ENCODE measurements around the gene ZNF831. TPM values are rescaled to one million over a fixed set of nuclear protein-coding genes. Genes with fewer than 3 reads are reported as not detected.

The ZNF831 gene
- total RNA-seq, 4 donors from 2014 or later = 0.15 to 1.2 (median 0.37) TPM

DNA sequence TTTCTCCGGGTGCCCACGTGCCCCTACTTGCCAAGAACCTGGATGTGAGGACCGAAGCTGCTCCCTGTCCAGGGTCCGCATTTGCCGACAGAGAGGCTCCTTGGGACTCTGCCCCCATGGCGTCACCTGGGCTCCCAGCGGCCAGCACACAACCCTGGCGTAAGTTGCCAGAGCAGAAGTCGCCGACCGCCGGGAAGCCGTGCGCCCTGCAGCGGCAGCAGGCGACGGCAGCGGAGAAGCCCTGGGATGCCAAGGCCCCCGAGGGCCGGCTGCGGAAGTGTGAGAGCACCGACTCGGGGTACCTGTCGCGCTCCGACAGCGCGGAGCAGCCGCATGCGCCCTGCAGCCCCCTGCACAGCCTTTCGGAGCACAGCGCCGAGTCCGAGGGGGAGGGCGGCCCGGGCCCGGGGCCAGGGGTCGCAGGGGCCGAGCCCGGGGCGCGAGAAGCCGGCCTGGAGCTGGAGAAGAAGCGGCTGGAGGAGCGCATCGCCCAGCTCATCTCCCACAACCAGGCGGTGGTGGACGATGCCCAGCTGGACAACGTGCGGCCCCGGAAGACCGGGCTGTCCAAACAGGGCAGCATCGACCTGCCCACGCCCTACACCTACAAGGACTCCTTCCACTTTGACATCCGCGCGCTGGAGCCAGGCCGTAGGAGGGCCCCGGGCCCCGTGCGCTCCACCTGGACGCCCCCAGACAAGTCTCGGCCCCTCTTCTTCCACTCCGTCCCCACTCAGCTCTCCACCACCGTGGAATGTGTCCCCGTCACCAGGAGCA lies 28.3 kb downstream of the ZNF831 start:
- WGBS, 2 donors (ENCODE audit: low coverage in 1 of 2) = 45% methylated on average over 12 of the region's 66 CpGs; no CpG with 5 or more reads in 1 of the 2 donors
- H3K36me3 ChIP-seq = no peaks in the 10 kb centered on the region
- H3K4me3 ChIP-seq = no peak overlapping the region
- no peaks in the 10 kb centered on the region for H3K4me1 ChIP-seq
- no peaks in the 10 kb centered on the region for H3K9me3 ChIP-seq
- no peak for TF ChIP-seq POLR2A (IDR thresholded peaks at IDR 0.05)
- TF ChIP-seq POLR2AphosphoS5 (IDR thresholded peaks at IDR 0.05) = no peak
- TF ChIP-seq, protein P1, sequence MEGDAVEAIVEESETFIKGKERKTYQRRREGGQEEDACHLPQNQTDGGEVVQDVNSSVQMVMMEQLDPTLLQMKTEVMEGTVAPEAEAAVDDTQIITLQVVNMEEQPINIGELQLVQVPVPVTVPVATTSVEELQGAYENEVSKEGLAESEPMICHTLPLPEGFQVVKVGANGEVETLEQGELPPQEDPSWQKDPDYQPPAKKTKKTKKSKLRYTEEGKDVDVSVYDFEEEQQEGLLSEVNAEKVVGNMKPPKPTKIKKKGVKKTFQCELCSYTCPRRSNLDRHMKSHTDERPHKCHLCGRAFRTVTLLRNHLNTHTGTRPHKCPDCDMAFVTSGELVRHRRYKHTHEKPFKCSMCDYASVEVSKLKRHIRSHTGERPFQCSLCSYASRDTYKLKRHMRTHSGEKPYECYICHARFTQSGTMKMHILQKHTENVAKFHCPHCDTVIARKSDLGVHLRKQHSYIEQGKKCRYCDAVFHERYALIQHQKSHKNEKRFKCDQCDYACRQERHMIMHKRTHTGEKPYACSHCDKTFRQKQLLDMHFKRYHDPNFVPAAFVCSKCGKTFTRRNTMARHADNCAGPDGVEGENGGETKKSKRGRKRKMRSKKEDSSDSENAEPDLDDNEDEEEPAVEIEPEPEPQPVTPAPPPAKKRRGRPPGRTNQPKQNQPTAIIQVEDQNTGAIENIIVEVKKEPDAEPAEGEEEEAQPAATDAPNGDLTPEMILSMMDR (IDR thresholded peaks at IDR 0.05) = no peak
- TF ChIP-seq EP300 (IDR thresholded peaks at IDR 0.05) = no peak
- peaks cover 40% of the 10 kb centered on the region for H3K27me3 ChIP-seq
- no peak for ATAC-seq
- no peak overlapping the region for H3K27ac ChIP-seq

- Histone ChIP-seq H3K27ac (no peak overlapping the region), H3K27me3 (peaks cover 40% of the 10 kb centered on the region), H3K4me1 (no peaks in the 10 kb centered on the region), H3K4me3 (no peak overlapping the region), H3K9me3 (no peaks in the 10 kb centered on the region), H3K36me3 (no peaks in the 10 kb centered on the region)
- no peak for ATAC-seq
- TF ChIP-seq EP300 (IDR thresholded peaks at IDR 0.05) = no peak
- TF ChIP-seq, protein P1 (IDR thresholded peaks at IDR 0.05) = no peak
- TF ChIP-seq POLR2A (IDR thresholded peaks at IDR 0.05) = no peak
- no peak for TF ChIP-seq POLR2AphosphoS5 (IDR thresholded peaks at IDR 0.05)
- WGBS, 2 donors (ENCODE audit: low coverage in 1 of 2) = no CpG with 5 or more reads among the region's 25 CpGs
Observed at GRCh38 chr20:59192533-59192896, 28.9 kb downstream of the ZNF831 start.

DNA sequence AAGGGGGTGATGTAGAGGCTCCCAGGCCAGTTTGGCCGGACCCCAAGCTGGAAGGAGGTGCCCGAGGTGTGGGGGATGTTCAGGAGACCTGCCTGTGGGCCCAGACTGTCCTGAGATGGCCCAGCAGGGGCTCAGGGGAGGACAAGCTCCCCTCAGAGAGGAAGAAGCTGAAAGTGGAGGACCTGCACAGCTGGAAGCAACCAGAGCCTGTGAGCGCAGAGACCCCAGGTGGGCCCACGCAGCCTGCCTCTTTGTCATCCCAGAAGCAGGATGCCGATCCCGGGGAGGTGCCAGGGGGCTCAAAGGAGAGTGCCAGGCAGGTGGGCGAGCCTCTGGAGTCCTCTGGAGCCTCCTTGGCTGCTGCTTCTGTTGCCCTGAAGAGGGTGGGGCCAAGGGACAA lies 29.7 kb downstream of the ZNF831 start:
- TF ChIP-seq, protein P1 (IDR thresholded peaks at IDR 0.05) = no peak
- TF ChIP-seq POLR2AphosphoS5 (IDR thresholded peaks at IDR 0.05) = no peak
- TF ChIP-seq POLR2A (IDR thresholded peaks at IDR 0.05) = no peak
- no peak for TF ChIP-seq EP300 (IDR thresholded peaks at IDR 0.05)
- no peak for ATAC-seq
- H3K4me1 ChIP-seq = no peaks in the 10 kb centered on the region
- no peak overlapping the region for H3K4me3 ChIP-seq
- H3K27ac ChIP-seq = no peak overlapping the region
- no peaks in the 10 kb centered on the region for H3K36me3 ChIP-seq
- peaks cover 40% of the 10 kb centered on the region for H3K27me3 ChIP-seq
- no peaks in the 10 kb centered on the region for H3K9me3 ChIP-seq
- WGBS, 2 donors (ENCODE audit: low coverage in 1 of 2) = 80% methylated on average over 1 of the region's 7 CpGs; no CpG with 5 or more reads in 1 of the 2 donors

GRCh38 chr20:59194023-59194935 lies 30.7 kb downstream of the ZNF831 start:
- no peak for ATAC-seq
- H3K27me3 ChIP-seq = peaks cover 40% of the 10 kb centered on the region
- whole genome bisulfite sequencing, 2 donors (ENCODE audit: low coverage in 1 of 2) = 92% methylated on average over 3 of the region's 24 CpGs; no CpG with 5 or more reads in 1 of the 2 donors
- TF ChIP-seq POLR2A (IDR thresholded peaks at IDR 0.05) (no peak), POLR2AphosphoS5 (IDR thresholded peaks at IDR 0.05) (no peak)
- no peaks in the 10 kb centered on the region for H3K9me3 ChIP-seq
- no peak overlapping the region for H3K4me3 ChIP-seq
- H3K4me1 ChIP-seq = no peaks in the 10 kb centered on the region
- H3K27ac ChIP-seq = no peak overlapping the region
- no peaks in the 10 kb centered on the region for H3K36me3 ChIP-seq

GRCh38 chr20:59195316-59195993 lies 31.8 kb downstream of the ZNF831 start:
- ATAC-seq = no peak
- 86 to 91% methylated on average over 8 to 10 of the region's 18 CpGs for WGBS, 2 donors (ENCODE audit: low coverage in 1 of 2)
- peaks cover 40% of the 10 kb centered on the region for H3K27me3 ChIP-seq
- no peaks in the 10 kb centered on the region for H3K36me3 ChIP-seq
- H3K27ac ChIP-seq = no peak overlapping the region
- peaks cover 0 to 7% (median 0%) of the 10 kb centered on the region in 3 donors for H3K9me3 ChIP-seq
- H3K4me1 ChIP-seq = no peaks in the 10 kb centered on the region
- TF ChIP-seq, protein P1 (IDR thresholded peaks at IDR 0.05) = no peak
- no peak for TF ChIP-seq POLR2AphosphoS5 (IDR thresholded peaks at IDR 0.05)
- TF ChIP-seq EP300 (IDR thresholded peaks at IDR 0.05) = no peak
- TF ChIP-seq POLR2A (IDR thresholded peaks at IDR 0.05) = no peak
- no peak overlapping the region for H3K4me3 ChIP-seq
